SK-N-SH (cell line): Measurements from ENCODE around the gene C1GALT1. TPM values are rescaled to one million over a fixed set of nuclear protein-coding genes. Genes with fewer than 3 reads are reported as not detected.

ENCODE experiments used
- CTCF ChIA-PET: fragments of 300-600, 350-600 bp; formaldehyde crosslinking; extraction: SDS; loops from one replicate; lab custom pipeline; 2021; lab: Yijun Ruan, JAX
- POLR2A ChIA-PET: fragments of 350-600 bp; sonication (Branson Sonifier 250); formaldehyde crosslinking; extraction: SDS; loops from one replicate; lab custom pipeline; 2020; ENCODE audit warnings: antibody characterized with exemption, inconsistent platforms; lab: Yijun Ruan, JAX
- DNase-seq: peaks from one replicate; pipeline ENCODE4 v3.0.0; 2012
- H2AFZ ChIP-seq: fragments of 200-600 bp; sonication (generic); 2 replicates; pipeline ENCODE4 v1.8.1; 2016; ENCODE audit warnings: antibody characterized with exemption, mild to moderate bottlenecking, low read depth
- H3F3A ChIP-seq: fragments of 200-600 bp; sonication (generic); replicated peaks from 2 replicates; pipeline ENCODE3; 2016; ENCODE audit warnings: antibody characterized with exemption, mild to moderate bottlenecking; ENCODE audit not compliant: insufficient read depth
- H3K27ac ChIP-seq, 2 experiments: fragments of 200-500 bp in 1 of 2; fragments of 200-600 bp in 1 of 2; sonication (Bioruptor generic) in 1 of 2; sonication (generic), shearing (Covaris generic) in 1 of 2; 2 replicates each; pipeline versions ENCODE4 v1.5.1 to v1.6.1; 2014 to 2016; ENCODE audit warnings: low read depth in 2 of 2, inconsistent platforms in 1 of 2, low read length in 1 of 2, mild to moderate bottlenecking in 1 of 2, mixed read lengths in 1 of 2
- H3K27me3 ChIP-seq: fragments of 200-600 bp; sonication (generic), shearing (Covaris generic); 2 replicates; pipeline ENCODE4 v1.6.1; 2016; ENCODE audit warnings: mixed run types; ENCODE audit not compliant: insufficient read depth
- H3K36me3 ChIP-seq, 2 experiments: fragments of 200-500 bp in 1 of 2; fragments of 200-600 bp in 1 of 2; sonication (Bioruptor generic) in 1 of 2; sonication (generic) in 1 of 2; replicated peaks in 1 of 2; 2 replicates each; pipeline versions ENCODE3 to v1.5.1; 2014 to 2016; ENCODE audit warnings: low read length in 1 of 2, mild to moderate bottlenecking in 1 of 2; ENCODE audit not compliant: insufficient read depth in 2 of 2, control insufficient read depth in 1 of 2
- H3K4me1 ChIP-seq, 2 experiments: fragments of 200-500 bp in 1 of 2; fragments of 200-600 bp in 1 of 2; sonication (Bioruptor generic) in 1 of 2; sonication (generic), shearing (Covaris generic) in 1 of 2; 2 replicates each; pipeline versions ENCODE4 v1.5.1 to v1.6.1; 2014 to 2016; ENCODE audit warnings: low read depth in 1 of 2, low read length in 1 of 2, mixed run types in 1 of 2; ENCODE audit not compliant: insufficient read depth in 2 of 2, control insufficient read depth in 1 of 2
- H3K4me2 ChIP-seq: fragments of 200-600 bp; sonication (generic), shearing (Covaris generic); 2 replicates; pipeline ENCODE4 v1.6.1; 2017; ENCODE audit warnings: mixed run types
- H3K4me3 ChIP-seq, 2 experiments: fragments of 200-500 bp in 1 of 2; fragments of 200-600 bp in 1 of 2; sonication (Bioruptor generic) in 1 of 2; sonication (generic), shearing (Covaris generic) in 1 of 2; 2 replicates each; pipeline versions ENCODE4 v1.5.1 to v1.8.1; 2014 to 2016; ENCODE audit warnings: low read depth in 2 of 2, inconsistent platforms in 1 of 2, low read length in 1 of 2, mild to moderate bottlenecking in 1 of 2, mixed read lengths in 1 of 2, moderate library complexity in 1 of 2
- H3K79me2 ChIP-seq: fragments of 200-600 bp; sonication (generic); 2 replicates; pipeline ENCODE4 v1.8.1; 2017; ENCODE audit warnings: mild to moderate bottlenecking; ENCODE audit not compliant: insufficient read depth
- H3K9ac ChIP-seq: fragments of 200-600 bp; sonication (generic); 2 replicates; pipeline ENCODE4 v1.6.1; 2017; ENCODE audit warnings: mixed run types
- H3K9me2 ChIP-seq: fragments of 200-600 bp; sonication (generic); 2 replicates; pipeline ENCODE4 v1.6.1; 2017; ENCODE audit warnings: mixed run types
- H3K9me3 ChIP-seq: fragments of 200-600 bp; sonication (generic); 2 replicates; pipeline ENCODE4 v1.6.1; 2017; ENCODE audit warnings: mixed run types, mild to moderate bottlenecking, moderate library complexity
- H4K20me1 ChIP-seq: fragments of 200-600 bp; sonication (generic); 2 replicates; pipeline ENCODE4 v1.6.1; 2017; ENCODE audit warnings: mild to moderate bottlenecking, mixed run types; ENCODE audit not compliant: insufficient read depth
- ELF1 ChIP-seq: IDR thresholded peaks from 2 replicates; pipeline ENCODE4 v1.4.0; 2012
- EP300 ChIP-seq, 2 experiments: IDR thresholded peaks; 2 replicates each; pipeline versions ENCODE4 v1.4.0 to v1.6.1; 2012; ENCODE audit warnings: borderline replicate concordance in 1 of 2, low read depth in 1 of 2, low read length in 1 of 2
- IRF3 ChIP-seq: fragments of 150-350 bp; IDR thresholded peaks from 2 replicates; pipeline ENCODE4 v1.6.1; 2016; ENCODE audit warnings: mild to moderate bottlenecking, low read depth, low read length
- MEF2A ChIP-seq: IDR thresholded peaks from 2 replicates; pipeline ENCODE4 v1.4.0; 2012; ENCODE audit warnings: low read depth, borderline replicate concordance
- NRF1 ChIP-seq: IDR thresholded peaks from 2 replicates; pipeline ENCODE4 v1.6.1; 2012; ENCODE audit warnings: low read depth, mild to moderate bottlenecking, low read length
- PBX3 ChIP-seq: IDR thresholded peaks from 2 replicates; pipeline ENCODE4; 2012
- POLR2AphosphoS5 ChIP-seq: IDR thresholded peaks from 2 replicates; pipeline ENCODE4 v1.6.1; 2012; ENCODE audit warnings: low read depth, low read length
- RAD21 ChIP-seq: IDR thresholded peaks from 2 replicates; pipeline ENCODE4 v1.6.1; 2012; ENCODE audit warnings: mild to moderate bottlenecking, low read length
- RFX5 ChIP-seq: IDR thresholded peaks from 2 replicates; pipeline ENCODE4 v1.6.1; 2012; ENCODE audit warnings: mild to moderate bottlenecking, improper control_type of control experiment, low read length
- SMC3 ChIP-seq: IDR thresholded peaks from 2 replicates; pipeline ENCODE4 v1.6.1; 2012; ENCODE audit warnings: low read depth, low read length, improper control_type of control experiment
- YY1 ChIP-seq: IDR thresholded peaks from 2 replicates; pipeline ENCODE4 v1.4.0; 2012; ENCODE audit warnings: low read depth, mild to moderate bottlenecking
- WGBS: methylation state at CpG from one replicate; pipeline ENCODE4 v1.1.6; 2017; ENCODE audit warnings: low lambda C conversion rate; 5-methylcytosine and 5-hydroxymethylcytosine counted together
- polyA plus RNA-seq, 3 experiments: library from polyadenylated mRNA; depleted of rRNA; stranded (reverse); fragments of >200 nt; gene quantifications; 2 replicates each; pipeline ENCODE4 v1.2.3, GENCODE V29; 2012
- TF ChIP-seq, protein P1 (sequence below): IDR thresholded peaks from 2 replicates; pipeline ENCODE4 v1.4.0; 2012; ENCODE audit warnings: low read depth, borderline replicate concordance
- TF ChIP-seq, protein P2 (sequence below): fragments of 200-600 bp; sonication (generic); IDR thresholded peaks from 2 replicates; pipeline ENCODE4 v1.6.1; 2017; ENCODE audit warnings: antibody characterized with exemption, mild to moderate bottlenecking, moderate library complexity
- TF ChIP-seq, protein P3 (sequence below): IDR thresholded peaks from 2 replicates; pipeline ENCODE4 v1.4.0; 2012; ENCODE audit warnings: low read depth, borderline replicate concordance

C1GALT1 gene
- polyA plus RNA-seq, 1 of the 3 experiments (the other 2 are of a cell fraction) = 15.2 TPM

DNA sequence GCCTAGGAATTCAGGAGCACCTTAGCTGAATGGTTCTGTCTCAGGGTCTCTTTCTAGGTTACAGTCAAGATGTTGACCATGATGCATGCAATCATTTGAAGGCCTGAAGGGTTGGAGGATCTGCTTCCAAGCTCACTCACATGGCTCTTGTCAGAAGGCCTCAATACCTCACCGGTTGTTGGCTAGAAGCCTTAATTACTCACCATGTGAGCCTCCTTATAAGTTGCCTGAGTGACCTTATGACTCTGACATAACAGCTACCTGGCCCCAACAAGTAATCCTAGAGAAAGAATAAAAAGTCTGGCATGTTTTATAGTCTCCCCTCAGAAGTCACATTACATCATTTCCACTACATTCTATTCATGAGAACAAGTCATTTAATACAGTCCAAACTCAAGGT, 3.4 kb upstream of the C1GALT1 start:
- no peak overlapping the region for H3K4me2 ChIP-seq
- H2AFZ ChIP-seq = no peak overlapping the region
- H3K27ac ChIP-seq = no peak overlapping the region
- no peak overlapping the region for H3K4me3 ChIP-seq
- WGBS = 74% methylated on average over 1 of the region's 1 CpG
- POLR2A ChIA-PET = no interaction called here
- no peak for DNase-seq
- H3K27me3 ChIP-seq = no peaks in the 10 kb centered on the region
- H3K9me2 ChIP-seq = no peaks in the 10 kb centered on the region
- no peaks in the 10 kb centered on the region for H4K20me1 ChIP-seq
- H3K9me3 ChIP-seq = 0 out of 2 replicates have a peak, but pooled peaks cover 4% of the 10 kb centered on the region
- peaks cover 8% of the 10 kb centered on the region for H3K79me2 ChIP-seq
- CTCF ChIA-PET = interaction anchor here (1.5 kb wide), 1 partner anchor 76 kb away, joined by 4 read pairs; no protein-coding TSS in a partner anchor
- peaks cover 32% of the 10 kb centered on the region for H3F3A ChIP-seq
- no peak overlapping the region for H3K9ac ChIP-seq
- H3K36me3 ChIP-seq = no peaks in the 10 kb centered on the region
- peaks cover 15 to 20% of the 10 kb centered on the region in 2 experiments for H3K4me1 ChIP-seq
- TF ChIP-seq, protein P1, sequence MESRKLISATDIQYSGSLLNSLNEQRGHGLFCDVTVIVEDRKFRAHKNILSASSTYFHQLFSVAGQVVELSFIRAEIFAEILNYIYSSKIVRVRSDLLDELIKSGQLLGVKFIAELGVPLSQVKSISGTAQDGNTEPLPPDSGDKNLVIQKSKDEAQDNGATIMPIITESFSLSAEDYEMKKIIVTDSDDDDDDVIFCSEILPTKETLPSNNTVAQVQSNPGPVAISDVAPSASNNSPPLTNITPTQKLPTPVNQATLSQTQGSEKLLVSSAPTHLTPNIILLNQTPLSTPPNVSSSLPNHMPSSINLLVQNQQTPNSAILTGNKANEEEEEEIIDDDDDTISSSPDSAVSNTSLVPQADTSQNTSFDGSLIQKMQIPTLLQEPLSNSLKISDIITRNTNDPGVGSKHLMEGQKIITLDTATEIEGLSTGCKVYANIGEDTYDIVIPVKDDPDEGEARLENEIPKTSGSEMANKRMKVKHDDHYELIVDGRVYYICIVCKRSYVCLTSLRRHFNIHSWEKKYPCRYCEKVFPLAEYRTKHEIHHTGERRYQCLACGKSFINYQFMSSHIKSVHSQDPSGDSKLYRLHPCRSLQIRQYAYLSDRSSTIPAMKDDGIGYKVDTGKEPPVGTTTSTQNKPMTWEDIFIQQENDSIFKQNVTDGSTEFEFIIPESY = no peak
- TF ChIP-seq PBX3 (no peak), MEF2A (no peak), NRF1 (no peak), POLR2AphosphoS5 (no peak), IRF3 (no peak), ELF1 (no peak), RFX5 (no peak), EP300 (IDR thresholded peaks at IDR 0.05; ENCODE audit: borderline replicate concordance in 1 of 2, low read depth in 1 of 2, low read length in 1 of 2) (no peak), RAD21 (no peak), YY1 (no peak), SMC3 (no peak)
- TF ChIP-seq, protein P2, sequence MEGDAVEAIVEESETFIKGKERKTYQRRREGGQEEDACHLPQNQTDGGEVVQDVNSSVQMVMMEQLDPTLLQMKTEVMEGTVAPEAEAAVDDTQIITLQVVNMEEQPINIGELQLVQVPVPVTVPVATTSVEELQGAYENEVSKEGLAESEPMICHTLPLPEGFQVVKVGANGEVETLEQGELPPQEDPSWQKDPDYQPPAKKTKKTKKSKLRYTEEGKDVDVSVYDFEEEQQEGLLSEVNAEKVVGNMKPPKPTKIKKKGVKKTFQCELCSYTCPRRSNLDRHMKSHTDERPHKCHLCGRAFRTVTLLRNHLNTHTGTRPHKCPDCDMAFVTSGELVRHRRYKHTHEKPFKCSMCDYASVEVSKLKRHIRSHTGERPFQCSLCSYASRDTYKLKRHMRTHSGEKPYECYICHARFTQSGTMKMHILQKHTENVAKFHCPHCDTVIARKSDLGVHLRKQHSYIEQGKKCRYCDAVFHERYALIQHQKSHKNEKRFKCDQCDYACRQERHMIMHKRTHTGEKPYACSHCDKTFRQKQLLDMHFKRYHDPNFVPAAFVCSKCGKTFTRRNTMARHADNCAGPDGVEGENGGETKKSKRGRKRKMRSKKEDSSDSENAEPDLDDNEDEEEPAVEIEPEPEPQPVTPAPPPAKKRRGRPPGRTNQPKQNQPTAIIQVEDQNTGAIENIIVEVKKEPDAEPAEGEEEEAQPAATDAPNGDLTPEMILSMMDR = no peak
- TF ChIP-seq, protein P3, sequence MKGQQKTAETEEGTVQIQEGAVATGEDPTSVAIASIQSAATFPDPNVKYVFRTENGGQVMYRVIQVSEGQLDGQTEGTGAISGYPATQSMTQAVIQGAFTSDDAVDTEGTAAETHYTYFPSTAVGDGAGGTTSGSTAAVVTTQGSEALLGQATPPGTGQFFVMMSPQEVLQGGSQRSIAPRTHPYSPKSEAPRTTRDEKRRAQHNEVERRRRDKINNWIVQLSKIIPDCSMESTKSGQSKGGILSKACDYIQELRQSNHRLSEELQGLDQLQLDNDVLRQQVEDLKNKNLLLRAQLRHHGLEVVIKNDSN = no peak
